B cell (primary cell): ENCODE measurements around the gene ZNF816. TPM values are rescaled to one million over a fixed set of nuclear protein-coding genes. Genes with fewer than 3 reads are reported as not detected.

Experiments
- ATAC-seq: fragments of 200-7000 bp; cut with Tn5 transposase; one replicate; pipeline ENCODE4 v1.10.0; 2021; ENCODE audit warnings: low read depth, mild to moderate bottlenecking, moderate number of reproducible peaks, moderate library complexity
- CTCF ChIA-PET: fragments of 350-600 bp; sonication (Branson Sonifier 250); formaldehyde crosslinking; loops from one replicate; lab custom pipeline; 2021; ENCODE audit warnings: antibody characterized with exemption, inconsistent platforms; lab: Charles Lee
- POLR2A ChIA-PET: fragments of 350-600 bp; sonication (Branson Sonifier 250); formaldehyde crosslinking; loops from one replicate; lab custom pipeline; 2021; ENCODE audit warnings: antibody characterized with exemption; lab: Charles Lee
- DNase-seq: peaks from one replicate; pipeline ENCODE4 v3.0.0; 2013
- H2AFZ ChIP-seq: 2 replicates; pipeline ENCODE4 v1.6.1; 2012; ENCODE audit warnings: mild to moderate bottlenecking, low read depth, low read length; ENCODE audit not compliant: insufficient read depth, poor library complexity, severe bottlenecking
- H3K27ac ChIP-seq, 2 donors: 1 replicate in 1 of 2; 2 replicates in 1 of 2; pipeline ENCODE4 v1.5.1; 2012 to 2013; ENCODE audit warnings: low read length in 2 of 2, mild to moderate bottlenecking in 2 of 2, moderate library complexity in 1 of 2
- H3K27me3 ChIP-seq, 4 experiments: fragments of 200-600 bp in 1 of 4; sonication (generic) in 1 of 4; replicated peaks in 1 of 4; 1 replicate in 2 of 4; 2 replicates in 2 of 4; pipeline versions ENCODE4 v1.6.1 to v1.7.0; 2013 to 2016; ENCODE audit warnings: low read length in 3 of 4, mild to moderate bottlenecking in 2 of 4, mixed read lengths in 1 of 4, moderate library complexity in 1 of 4; ENCODE audit not compliant: insufficient read depth in 4 of 4, control insufficient read depth in 3 of 4; ENCODE audit errors: control extremely low read depth in 1 of 4
- H3K36me3 ChIP-seq, 2 experiments: replicated peaks in 1 of 2; 1 replicate in 1 of 2; 2 replicates in 1 of 2; pipeline versions ENCODE4 v1.6.1 to v1.7.1; 2013; ENCODE audit warnings: low read length in 1 of 2; ENCODE audit not compliant: insufficient read depth in 2 of 2, control insufficient read depth in 1 of 2; ENCODE audit errors: control extremely low read depth in 1 of 2, extremely low read depth in 1 of 2
- H3K4me1 ChIP-seq, 2 donors: fragments of 200-600 bp in 1 of 2; sonication (generic) in 1 of 2; 1 replicate in 1 of 2; 2 replicates in 1 of 2; pipeline versions ENCODE4 v1.5.1 to v1.6.1; 2013 to 2017; ENCODE audit warnings: low read length in 2 of 2; ENCODE audit not compliant: control insufficient read depth in 2 of 2, insufficient read depth in 2 of 2
- H3K4me2 ChIP-seq: replicated peaks from 2 replicates; pipeline ENCODE3; 2012; ENCODE audit warnings: mild to moderate bottlenecking, low read depth, low read length; ENCODE audit not compliant: poor library complexity, severe bottlenecking
- H3K4me3 ChIP-seq, 5 experiments: fragments of 200-600 bp in 1 of 5; sonication (generic) in 1 of 5; 1 replicate in 3 of 5; 2 replicates in 2 of 5; pipeline versions ENCODE4 v1.5.1 to v1.7.0; 2011 to 2016; ENCODE audit warnings: low read length in 4 of 5, mild to moderate bottlenecking in 4 of 5, low read depth in 2 of 5, control low read depth in 1 of 5, moderate library complexity in 1 of 5; ENCODE audit not compliant: insufficient read depth in 1 of 5; ENCODE audit errors: control extremely low read depth in 1 of 5, extremely low read depth in 1 of 5
- H3K79me2 ChIP-seq: fragments of 200-600 bp; sonication (generic); one replicate; pipeline ENCODE4 v1.6.0; 2016; ENCODE audit warnings: low read length; ENCODE audit not compliant: control insufficient read depth, insufficient read depth
- H3K9ac ChIP-seq: fragments of 200-600 bp; sonication (generic); 2 replicates; pipeline ENCODE4 v1.6.1; 2017; ENCODE audit warnings: mild to moderate bottlenecking, low read length, moderate library complexity
- H3K9me3 ChIP-seq, 3 donors: one replicate each; pipeline versions ENCODE4 v1.6.1 to v1.7.1; 2013; ENCODE audit warnings: low read length in 2 of 3; ENCODE audit not compliant: control insufficient read depth in 2 of 3, insufficient read depth in 1 of 3; ENCODE audit errors: control extremely low read depth in 1 of 3
- H4K20me1 ChIP-seq: 2 replicates; pipeline ENCODE4 v1.6.0; 2012; ENCODE audit warnings: mild to moderate bottlenecking, low read length; ENCODE audit not compliant: insufficient read depth, control insufficient read depth, poor library complexity, severe bottlenecking
- H3K27ac Mint-ChIP-seq: one replicate; pipeline ENCODE4 v1.8.0; 2021; ENCODE audit warnings: mixed read lengths
- H3K27me3 Mint-ChIP-seq: one replicate; pipeline ENCODE4 v1.8.0; 2021; ENCODE audit warnings: mixed read lengths
- H3K4me1 Mint-ChIP-seq: one replicate; pipeline ENCODE4 v1.8.0; 2021; ENCODE audit warnings: mixed read lengths
- H3K4me3 Mint-ChIP-seq: one replicate; pipeline ENCODE4 v1.8.0; 2021; ENCODE audit warnings: mixed read lengths
- H3K9me3 Mint-ChIP-seq: one replicate; pipeline ENCODE4 v1.8.0; 2022; ENCODE audit warnings: mixed read lengths; ENCODE audit not compliant: insufficient read depth
- CTCF ChIP-seq: fragments of 200-600 bp; IDR thresholded peaks from one replicate; pipeline ENCODE4 v1.8.0; 2022; ENCODE audit warnings: antibody characterized with exemption, mild to moderate bottlenecking
- EZH2 ChIP-seq: IDR thresholded peaks from 2 replicates; pipeline ENCODE4 v1.6.1; 2012; ENCODE audit warnings: borderline replicate concordance, low read depth, mild to moderate bottlenecking, moderate library complexity, low read length; ENCODE audit not compliant: insufficient read depth, poor library complexity, severe bottlenecking
- WGBS: methylation state at CpG from one replicate; pipeline ENCODE4 v1.1.5; 2013; ENCODE audit warnings: missing lambda C conversion rate; ENCODE audit not compliant: insufficient coverage; 5-methylcytosine and 5-hydroxymethylcytosine counted together
- intact Hi-C: fragments of 100-400 bp; cut with micrococcal nuclease; formaldehyde crosslinking; loops from one replicate; pipeline ENCODE4 v1.10.0; 2022
- polyA plus RNA-seq: library from polyadenylated mRNA; depleted of rRNA; stranded (reverse); fragments of >200 nt; gene quantifications from 2 replicates; pipeline ENCODE4 v1.2.3, GENCODE V29; 2012
- total RNA-seq, 2 donors: library from RNA; stranded (reverse); fragments of 120-200 nt in 1 of 2; gene quantifications; 1 replicate in 1 of 2; 2 replicates in 1 of 2; pipeline versions ENCODE4 v1.2.3 to v1.2.4, GENCODE V29; 2013 to 2022

ZNF816 gene
- total and polyA plus RNA-seq, 2 donors (not counting 1 experiment from before 2014, with no cell fraction given) = 4.5 to 25.0 TPM

- H3K4me1 ChIP-seq = peaks cover under 1 to 19% of the 10 kb centered on the region in 2 donors
- Mint-ChIP-seq H3K27me3 (no peaks in the 10 kb centered on the region), H3K4me1 (peaks cover 19% of the 10 kb centered on the region), H3K27ac (no peak overlapping the region), H3K9me3 (peaks cover 8% of the 10 kb centered on the region), H3K4me3 (no peak overlapping the region)
- peaks cover 1 to 17% (median 3%) of the 10 kb centered on the region in 3 donors for H3K9me3 ChIP-seq
- CTCF ChIA-PET = no interaction called here
- no peak overlapping the region for H2AFZ ChIP-seq
- DNase-seq = no peak
- H3K27ac ChIP-seq = no peak overlapping the region
- H3K79me2 ChIP-seq = peaks cover 11% of the 10 kb centered on the region
- TF ChIP-seq CTCF (no peak), EZH2 (no peak)
- intact Hi-C loops = no loop called here
- peaks cover under 1 to 5% of the 10 kb centered on the region in 2 experiments for H3K36me3 ChIP-seq
- WGBS = no CpG with 5 or more reads among the region's 3 CpGs
- ATAC-seq = no peak
- no peaks in the 10 kb centered on the region for H4K20me1 ChIP-seq
- no peak overlapping the region for H3K4me3 ChIP-seq
- H3K27me3 ChIP-seq = no peaks in the 10 kb centered on the region
- POLR2A ChIA-PET = no interaction called here
- H3K9ac ChIP-seq = no peak overlapping the region
- H3K4me2 ChIP-seq = no peak overlapping the region
Measured at GRCh38 chr19:52901842-52902241, 60.8 kb downstream of the ZNF816 start.

Other genes starting within 250 kb of the ZNF816 start
- gene ZNF611, start 227.8 kb downstream of the ZNF816 start, total RNA-seq = 51.5 and 57.9 TPM in 2 replicates
- gene ZNF611, start 227.8 kb downstream of the ZNF816 start, polyA plus RNA-seq = 5.7 and 10.2 TPM in 2 replicates
- gene ZNF600, start 176.1 kb downstream of the ZNF816 start, total RNA-seq = 41.7 and 51.6 TPM in 2 replicates
- 27.2 and 40.6 TPM in 2 replicates for gene ZNF600, start 176.1 kb downstream of the ZNF816 start, polyA plus RNA-seq
- gene ZNF28, start 141.2 kb downstream of the ZNF816 start, total RNA-seq = 26.2 and 27.4 TPM in 2 replicates
- gene ZNF28, start 141.2 kb downstream of the ZNF816 start, polyA plus RNA-seq = 3.6 and 3.7 TPM in 2 replicates
- gene ZNF468, start 105.3 kb downstream of the ZNF816 start, total RNA-seq = 35.3 and 37.7 TPM in 2 replicates
- gene ZNF468, start 105.3 kb downstream of the ZNF816 start, polyA plus RNA-seq = 12.6 and 14.3 TPM in 2 replicates
- 33.1 and 36.0 TPM in 2 replicates for gene ZNF320, start 65.2 kb downstream of the ZNF816 start, total RNA-seq
- gene ZNF320, start 65.2 kb downstream of the ZNF816 start, polyA plus RNA-seq = 7.8 and 14.5 TPM in 2 replicates
- gene ZNF888, start 39.5 kb downstream of the ZNF816 start, total RNA-seq = 15.3 and 15.6 TPM in 2 replicates
- 2.3 and 2.7 TPM in 2 replicates for gene ZNF888, start 39.5 kb downstream of the ZNF816 start, polyA plus RNA-seq
- 0.49 TPM in 1 of 2 replicates, not detected in the other for gene ERVV-1, start 51.0 kb upstream of the ZNF816 start, total RNA-seq
- not detected in 2 replicates for gene ERVV-1, start 51.0 kb upstream of the ZNF816 start, polyA plus RNA-seq
- not detected in 2 replicates for gene ERVV-2, start 81.9 kb upstream of the ZNF816 start, total RNA-seq
- gene ERVV-2, start 81.9 kb upstream of the ZNF816 start, polyA plus RNA-seq = not detected in 2 replicates
- 87.8 and 97.5 TPM in 2 replicates for gene ZNF160, start 140.5 kb upstream of the ZNF816 start, total RNA-seq
- gene ZNF160, start 140.5 kb upstream of the ZNF816 start, polyA plus RNA-seq = 49.9 and 63.6 TPM in 2 replicates
- gene ZNF415, start 170.0 kb upstream of the ZNF816 start, total RNA-seq = 6.7 and 8.2 TPM in 2 replicates
- gene ZNF415, start 170.0 kb upstream of the ZNF816 start, polyA plus RNA-seq = 4.2 and 4.5 TPM in 2 replicates
- 31.6 and 40.5 TPM in 2 replicates for gene ZNF347, start 196.2 kb upstream of the ZNF816 start, total RNA-seq
- gene ZNF347, start 196.2 kb upstream of the ZNF816 start, polyA plus RNA-seq = 3.0 and 3.3 TPM in 2 replicates
- 16.3 and 18.1 TPM in 2 replicates for gene ZNF665, start 230.5 kb upstream of the ZNF816 start, total RNA-seq
- gene ZNF665, start 230.5 kb upstream of the ZNF816 start, polyA plus RNA-seq = 7.0 and 12.8 TPM in 2 replicates